Hepatic stellate cell (primary cell): Measurements from ENCODE around the gene SMIM30.

Source experiments
- DNase-seq: peaks from one replicate; pipeline ENCODE4 v3.0.0; 2011; ENCODE audit warnings: low spot score

Gene SMIM30

DNA sequence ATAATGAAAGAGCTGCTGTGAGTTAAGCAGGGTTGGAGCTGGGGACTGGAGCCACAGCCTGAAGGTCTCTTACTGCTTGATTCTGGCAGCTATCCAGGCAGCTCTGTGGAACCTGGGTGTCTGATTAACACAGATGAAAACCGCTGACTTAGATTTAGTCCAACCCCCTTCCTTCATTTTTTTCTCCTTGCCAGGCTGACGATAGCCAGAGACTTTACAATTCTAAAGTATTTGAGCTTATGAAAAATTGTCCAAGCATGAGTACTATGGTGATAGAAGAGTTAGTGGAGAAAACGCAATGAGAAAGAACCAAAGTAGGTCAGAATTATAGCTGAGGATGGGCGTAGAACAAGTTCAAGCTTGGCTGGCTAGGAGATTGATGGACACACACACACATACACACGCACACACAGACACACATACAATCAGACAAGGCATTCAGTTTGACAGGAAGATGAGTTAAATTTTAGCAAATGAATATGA lies 18.2 kb downstream of the SMIM30 start:
- DNase-seq = no peak

DNA sequence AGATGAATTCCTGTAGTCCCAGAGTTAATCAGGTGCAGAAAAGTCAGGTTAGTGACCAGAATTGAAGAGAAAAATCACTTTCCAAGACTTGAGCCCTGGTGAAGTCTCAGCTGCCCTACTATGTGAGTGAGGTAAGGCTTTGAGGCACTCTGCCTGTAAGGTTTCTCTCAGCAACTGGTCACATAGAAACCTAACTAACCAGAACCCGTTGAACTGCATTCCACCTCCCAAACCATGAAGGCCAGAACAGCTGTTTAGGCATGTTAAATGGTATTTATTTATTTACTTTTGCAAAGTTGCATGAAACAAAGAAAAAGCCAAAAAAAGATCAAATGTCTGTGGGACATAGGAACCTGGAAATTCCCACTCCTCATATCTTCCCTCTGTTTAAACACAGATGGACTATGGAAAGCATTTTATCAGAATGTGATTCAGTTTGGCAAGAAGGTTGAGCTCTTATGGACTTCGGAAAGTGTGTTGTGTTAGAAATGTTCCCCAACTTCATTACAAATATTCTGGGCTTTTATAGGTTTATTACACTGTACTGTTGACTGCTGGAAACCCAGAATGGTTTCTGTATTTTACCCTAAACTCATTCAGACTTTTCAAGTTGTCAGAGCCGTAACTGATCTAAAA lies 19.0 kb downstream of the SMIM30 start:
- no peak for DNase-seq

GRCh38 chr7:113094517-113095249 lies 23.7 kb downstream of the SMIM30 start:
- no peak for DNase-seq

GRCh38 chr7:113093561-113093960 lies 24.8 kb downstream of the SMIM30 start:
- no peak for DNase-seq

DNA sequence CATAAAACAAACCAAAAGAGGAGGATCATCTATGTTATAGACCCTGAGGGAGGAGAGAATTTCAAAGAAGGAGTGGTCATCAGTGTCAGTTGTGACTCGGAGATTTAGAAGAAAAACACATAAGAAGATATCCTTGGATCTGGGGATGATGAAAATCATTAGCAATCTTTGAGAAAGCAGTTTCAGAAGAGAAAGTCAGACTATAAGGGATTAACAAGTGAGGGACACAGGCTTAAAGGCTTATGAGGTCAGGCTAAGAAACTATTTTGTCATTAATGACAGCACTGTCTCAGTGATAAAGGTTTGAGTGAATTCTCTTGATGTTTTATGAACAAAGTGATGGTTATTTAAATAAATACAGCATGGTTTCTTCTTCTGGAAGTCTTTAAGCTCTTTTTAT lies 25.6 kb downstream of the SMIM30 start:
- no peak for DNase-seq

GRCh38 chr7:113087071-113087998 lies 31.0 kb downstream of the SMIM30 start:
- peak; percentile 14 for DNase-seq

DNA sequence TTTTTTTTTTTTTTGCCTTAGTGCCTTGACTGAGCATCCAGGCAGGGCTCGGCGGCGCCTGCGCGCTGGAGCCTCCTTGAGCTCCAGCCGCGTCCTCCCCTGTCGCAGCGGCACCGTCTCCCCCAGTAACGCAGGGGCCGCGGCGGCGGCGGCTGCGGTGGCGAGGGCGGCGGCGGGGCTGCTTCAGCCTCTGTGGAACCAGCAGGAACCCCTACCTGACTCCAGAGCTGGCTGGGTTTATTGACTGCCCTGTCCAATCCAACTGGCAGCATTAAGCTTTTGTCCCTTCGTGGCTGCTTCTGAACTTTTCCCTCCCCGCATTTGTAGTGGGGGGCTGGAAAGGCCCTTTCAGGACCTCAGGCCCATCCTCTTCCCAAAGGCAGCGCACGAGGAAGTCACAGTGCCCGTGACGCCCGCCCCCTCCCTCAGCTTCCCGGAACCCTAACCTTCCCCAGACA lies 31.9 kb downstream of the SMIM30 start, which contains the start of gene GPR85:
Gene GPR85 (minus strand): TSS at position 397 of the 458 bp plus-strand sequence. CDS start 2,106 bp downstream, outside the sequence.
- DNase-seq = peak; percentile 58

GRCh38 chr7:113085781-113086390 lies 32.5 kb downstream of the SMIM30 start:
- DNase-seq = no peak

GRCh38 chr7:113084496-113085172 lies 33.7 kb downstream of the SMIM30 start:
- DNase-seq = no peak

GRCh38 chr7:113083816-113084495 lies 34.4 kb downstream of the SMIM30 start:
- no peak for DNase-seq

DNA sequence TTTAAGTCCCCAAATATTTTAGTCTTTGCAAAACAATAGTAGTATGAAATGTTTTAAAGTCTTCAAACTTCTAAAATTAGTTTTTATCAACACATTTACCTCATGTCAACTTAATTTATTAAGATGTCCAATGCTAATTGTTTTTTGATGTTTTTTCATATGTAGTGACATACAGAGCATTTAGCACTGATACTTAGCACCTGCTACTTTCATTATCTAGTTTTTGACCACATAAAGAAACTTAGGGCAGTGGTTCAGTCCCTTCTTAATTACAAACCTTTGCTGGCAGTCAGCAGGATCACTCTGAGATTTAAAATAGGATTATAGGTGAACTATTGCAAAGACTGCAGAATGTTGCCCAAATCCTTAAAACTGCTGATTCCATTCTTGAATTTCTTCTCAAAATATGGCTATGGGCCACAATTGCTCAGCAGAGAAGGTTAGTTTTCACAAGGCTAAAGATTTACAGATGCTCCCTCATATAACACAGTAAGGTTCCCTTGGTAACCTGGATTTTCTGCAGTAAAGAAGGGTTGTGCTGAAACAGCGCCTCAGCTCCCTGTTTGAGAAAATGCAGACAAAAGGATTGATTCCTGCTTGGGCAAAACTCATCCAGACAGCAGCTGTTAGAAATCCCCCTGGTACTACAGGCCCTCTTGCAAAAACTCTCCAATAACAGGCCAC lies 35.1 kb downstream of the SMIM30 start:
- no peak for DNase-seq

DNA sequence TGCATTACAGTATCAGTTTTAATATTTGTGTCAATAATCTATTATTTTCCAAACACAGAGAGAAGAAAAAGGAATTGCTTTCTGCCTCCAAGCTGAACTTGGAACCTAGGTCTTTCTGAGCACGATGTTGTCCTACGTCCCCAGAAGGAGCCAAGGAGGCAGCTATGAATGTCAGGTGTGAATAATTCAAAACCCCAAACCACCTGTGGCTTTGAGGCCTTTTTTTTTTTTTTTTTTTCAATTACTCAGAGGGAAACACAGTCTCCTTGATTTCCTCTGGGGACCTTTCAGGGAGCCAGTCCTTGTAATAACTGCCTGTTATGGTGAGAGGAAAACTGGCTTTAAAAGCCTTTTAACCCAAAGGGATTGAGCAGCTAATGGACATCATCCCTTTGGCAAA lies 40.0 kb downstream of the SMIM30 start:
- DNase-seq = no peak

DNA sequence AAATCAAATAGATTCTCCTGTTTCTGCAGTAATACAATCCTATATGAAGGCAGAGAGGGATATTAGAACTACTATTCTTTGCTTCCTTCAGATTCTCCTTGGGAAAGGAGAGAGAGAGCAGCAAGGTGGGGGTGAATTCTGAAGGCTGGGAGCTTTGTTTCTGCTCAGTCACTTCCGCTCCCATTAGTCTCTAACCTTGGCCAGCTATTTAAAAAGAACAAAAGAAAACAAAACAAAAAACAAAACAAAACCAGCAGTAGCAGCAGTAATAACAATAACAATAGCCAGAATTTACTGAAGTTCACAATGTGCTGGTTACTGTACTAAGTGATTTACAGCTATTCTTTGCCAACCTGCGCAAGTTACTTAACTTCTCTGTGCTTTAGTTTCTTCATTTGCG lies 41.7 kb downstream of the SMIM30 start:
- DNase-seq = no peak

DNA sequence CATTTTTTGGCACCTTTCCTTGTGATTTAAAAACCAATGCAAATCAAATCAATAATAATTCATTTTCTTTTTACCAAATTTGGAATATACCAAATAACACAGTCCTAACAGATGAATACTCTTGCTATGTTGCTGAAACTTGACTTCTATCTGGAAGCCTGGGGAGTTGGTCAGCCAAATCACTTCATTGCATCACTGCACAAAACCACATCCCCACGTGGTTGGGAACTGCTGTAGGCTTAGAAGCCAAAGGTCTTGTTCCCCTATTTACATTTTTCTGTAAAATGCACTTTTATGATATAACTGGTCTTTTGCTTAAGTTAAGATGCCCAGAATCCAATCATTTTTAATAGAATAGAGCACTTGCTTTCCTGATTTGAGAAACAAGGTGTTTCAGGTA lies 46.9 kb downstream of the SMIM30 start:
- DNase-seq = no peak
